ENCODE results near the gene RAB3IP.

RAB3IP gene

DNA sequence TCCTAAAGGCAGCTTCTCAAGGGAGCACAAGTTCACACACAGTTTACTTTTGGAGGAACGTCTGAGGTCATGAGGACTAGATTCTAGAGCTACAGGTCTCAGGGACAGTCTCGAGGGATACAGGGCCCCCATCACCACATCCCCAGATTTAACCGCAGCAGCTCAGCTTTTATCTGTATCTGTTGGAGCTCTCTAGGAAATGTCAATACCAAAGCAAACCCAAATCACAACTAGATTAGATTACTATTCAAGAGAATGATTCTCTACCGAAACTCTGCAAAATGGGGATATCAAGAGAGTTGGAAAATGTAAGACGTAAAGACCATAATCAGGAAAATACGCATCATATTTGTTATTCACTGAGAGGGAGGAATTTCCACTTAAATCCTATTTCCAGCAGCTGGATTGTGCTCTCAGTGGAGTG, 82.4 kb downstream of the RAB3IP start:
- in situ Hi-C loops (cut with MboI; ENCODE audit: low sequenced_read_pairs, unreplicated experiment) = no loop called here
- DNase-seq (ENCODE audit: low spot score) = no peak
- TF ChIP-seq, protein P1, sequence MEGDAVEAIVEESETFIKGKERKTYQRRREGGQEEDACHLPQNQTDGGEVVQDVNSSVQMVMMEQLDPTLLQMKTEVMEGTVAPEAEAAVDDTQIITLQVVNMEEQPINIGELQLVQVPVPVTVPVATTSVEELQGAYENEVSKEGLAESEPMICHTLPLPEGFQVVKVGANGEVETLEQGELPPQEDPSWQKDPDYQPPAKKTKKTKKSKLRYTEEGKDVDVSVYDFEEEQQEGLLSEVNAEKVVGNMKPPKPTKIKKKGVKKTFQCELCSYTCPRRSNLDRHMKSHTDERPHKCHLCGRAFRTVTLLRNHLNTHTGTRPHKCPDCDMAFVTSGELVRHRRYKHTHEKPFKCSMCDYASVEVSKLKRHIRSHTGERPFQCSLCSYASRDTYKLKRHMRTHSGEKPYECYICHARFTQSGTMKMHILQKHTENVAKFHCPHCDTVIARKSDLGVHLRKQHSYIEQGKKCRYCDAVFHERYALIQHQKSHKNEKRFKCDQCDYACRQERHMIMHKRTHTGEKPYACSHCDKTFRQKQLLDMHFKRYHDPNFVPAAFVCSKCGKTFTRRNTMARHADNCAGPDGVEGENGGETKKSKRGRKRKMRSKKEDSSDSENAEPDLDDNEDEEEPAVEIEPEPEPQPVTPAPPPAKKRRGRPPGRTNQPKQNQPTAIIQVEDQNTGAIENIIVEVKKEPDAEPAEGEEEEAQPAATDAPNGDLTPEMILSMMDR (IDR thresholded peaks at IDR 0.05; ENCODE audit: borderline replicate concordance, control extremely low read depth, extremely low read depth, insufficient read depth, missing control alignments) = no peak

DNA sequence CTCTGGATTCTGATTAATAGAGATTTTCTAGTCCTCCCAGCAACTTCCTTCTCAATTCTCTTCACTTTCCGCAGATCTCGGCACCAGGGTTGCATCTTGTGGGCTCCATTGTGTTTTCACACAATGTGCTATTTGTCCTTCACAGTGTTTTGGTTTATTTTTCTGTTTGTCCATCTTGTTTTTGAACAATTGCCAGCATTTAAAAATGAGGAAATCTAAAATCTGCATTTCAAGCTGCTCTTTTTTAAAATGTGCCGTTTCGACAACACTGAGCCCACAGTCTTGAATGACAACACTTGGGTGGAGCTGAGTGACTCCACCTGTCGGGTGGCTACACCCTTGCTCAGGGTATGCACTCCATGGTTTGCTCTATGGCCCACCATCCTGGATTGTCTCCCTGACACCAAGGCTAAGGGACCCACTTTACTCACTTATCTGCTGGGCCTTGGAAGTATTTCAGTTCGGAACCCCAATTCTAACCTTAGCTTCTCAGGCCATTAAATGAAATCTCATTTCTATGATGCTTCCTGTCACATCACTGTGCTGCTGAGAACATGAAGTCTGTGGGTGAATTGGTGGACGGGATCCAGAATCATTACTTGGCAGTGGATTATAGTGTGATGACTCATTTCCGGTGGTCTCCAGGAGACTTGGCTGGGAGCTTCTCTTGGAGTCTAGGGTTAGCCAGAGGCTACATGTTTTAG, 82.9 kb downstream of the RAB3IP start:
- no peak for DNase-seq (ENCODE audit: low spot score)
- TF ChIP-seq, protein P1 (IDR thresholded peaks at IDR 0.05; ENCODE audit: borderline replicate concordance, control extremely low read depth, extremely low read depth, insufficient read depth, missing control alignments) = no peak
- in situ Hi-C loops (cut with MboI; ENCODE audit: low sequenced_read_pairs, unreplicated experiment) = no loop called here

DNA sequence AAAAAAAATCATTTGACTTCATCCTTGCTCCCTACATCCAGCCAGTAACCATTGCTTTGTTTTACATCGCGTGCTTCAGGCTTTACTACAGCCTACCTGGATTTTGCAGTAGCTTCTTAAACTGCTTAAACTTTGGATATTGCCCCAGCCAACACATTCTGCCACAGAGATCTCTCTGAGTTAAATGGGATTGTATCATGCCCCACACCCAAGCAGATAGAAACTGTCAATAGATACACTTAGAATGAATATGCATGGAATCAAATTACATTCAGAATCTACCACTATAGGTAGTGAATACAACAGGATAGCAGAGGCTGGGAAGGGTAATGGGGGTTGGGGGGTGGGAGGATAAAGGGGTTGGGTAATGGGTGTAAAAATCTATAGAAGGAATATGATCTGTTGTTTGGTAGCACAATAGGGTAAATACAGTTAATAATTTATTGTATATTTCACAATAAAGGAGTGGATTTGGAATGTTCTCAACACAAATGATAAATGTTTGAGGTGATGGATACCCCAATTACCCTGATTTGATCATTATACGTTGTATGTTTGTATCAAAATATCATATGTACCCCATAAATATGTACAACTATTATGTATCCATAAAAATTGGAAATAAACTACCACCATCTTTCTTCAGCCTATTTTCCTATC, 83.7 kb downstream of the RAB3IP start:
- TF ChIP-seq, protein P1 (IDR thresholded peaks at IDR 0.05; ENCODE audit: borderline replicate concordance, control extremely low read depth, extremely low read depth, insufficient read depth, missing control alignments) = no peak
- in situ Hi-C loops (cut with MboI; ENCODE audit: low sequenced_read_pairs, unreplicated experiment) = no loop called here
- DNase-seq (ENCODE audit: low spot score) = no peak

DNA sequence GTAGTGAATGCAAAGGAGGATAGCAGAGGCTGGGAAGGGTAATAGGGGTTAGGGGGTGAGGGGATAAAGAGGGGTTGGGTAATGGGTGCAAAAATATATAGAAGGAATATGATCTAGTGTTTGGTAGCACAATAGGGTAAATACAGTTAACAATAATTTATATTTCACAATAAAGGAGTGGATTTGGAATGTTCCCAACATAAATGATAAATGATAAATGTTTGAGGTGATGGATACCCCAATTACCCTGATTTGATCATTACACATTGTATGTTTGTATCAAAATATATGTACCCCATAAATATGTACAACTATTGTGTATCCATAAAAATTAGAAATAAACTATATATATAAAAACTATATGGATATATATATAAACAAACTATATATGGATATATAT, 85.4 kb downstream of the RAB3IP start:
- no peak for DNase-seq (ENCODE audit: low spot score)
- TF ChIP-seq, protein P1 (IDR thresholded peaks at IDR 0.05; ENCODE audit: borderline replicate concordance, control extremely low read depth, extremely low read depth, insufficient read depth, missing control alignments) = no peak
- in situ Hi-C loops (cut with MboI; ENCODE audit: low sequenced_read_pairs, unreplicated experiment) = no loop called here

DNA sequence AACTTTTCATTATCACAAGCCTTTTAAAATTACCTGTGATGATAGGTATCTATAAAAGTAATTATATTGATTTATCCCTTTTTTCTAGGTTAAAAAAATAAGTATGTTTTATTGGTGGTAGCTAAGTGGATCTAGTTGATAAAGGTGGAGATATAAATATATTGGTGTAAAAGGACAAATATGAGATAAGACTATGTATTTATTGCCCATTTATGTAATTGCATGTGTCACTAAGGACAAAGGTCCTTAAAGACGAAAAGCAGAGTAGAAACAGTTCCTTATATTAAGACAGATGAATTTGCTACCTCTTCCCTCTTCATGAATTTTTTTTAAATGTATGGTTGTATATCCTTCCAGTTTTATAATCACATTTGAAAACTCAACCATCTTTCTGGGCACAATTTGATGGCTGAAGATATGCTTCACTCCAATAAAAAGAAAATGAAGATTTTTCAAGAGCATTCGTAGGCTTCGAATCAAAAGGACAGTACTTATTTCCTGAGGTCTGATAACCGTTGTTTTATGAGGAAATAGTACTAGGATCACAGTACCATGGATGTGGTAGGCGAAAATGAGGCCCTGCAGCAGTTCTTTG, 86.4 kb downstream of the RAB3IP start, which contains the start of gene MYRFL:
Gene MYRFL, plus strand, starts transcription at position 262 of the 595 bp plus-strand sequence. Its CDS starts 291 bp downstream, at position 553.
- in situ Hi-C loops (cut with MboI; ENCODE audit: low sequenced_read_pairs, unreplicated experiment) = no loop called here
- TF ChIP-seq, protein P1 (IDR thresholded peaks at IDR 0.05; ENCODE audit: borderline replicate concordance, control extremely low read depth, extremely low read depth, insufficient read depth, missing control alignments) = no peak
- no peak for DNase-seq (ENCODE audit: low spot score)

DNA sequence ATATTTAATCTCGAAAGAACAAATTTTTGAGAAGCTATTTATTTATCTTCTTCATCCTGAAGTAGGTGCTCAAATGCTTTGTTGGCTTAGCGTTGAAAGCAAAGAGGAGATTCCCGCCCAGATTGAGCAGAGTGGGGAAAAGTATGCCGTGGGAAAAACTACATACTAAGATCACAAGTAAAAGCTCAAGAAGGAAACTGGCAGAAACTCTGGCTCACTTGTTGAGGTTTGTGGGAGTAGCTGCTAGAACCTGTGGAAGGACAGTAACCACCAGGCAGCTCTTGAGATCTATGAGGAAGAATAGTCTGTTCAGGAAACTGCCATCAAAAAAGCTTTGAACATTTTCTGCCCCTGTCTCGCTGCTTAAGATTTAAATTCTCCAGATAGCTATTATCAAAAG, 90.2 kb downstream of the RAB3IP start:
- in situ Hi-C loops (cut with MboI; ENCODE audit: low sequenced_read_pairs, unreplicated experiment) = no loop called here
- TF ChIP-seq, protein P1 (IDR thresholded peaks at IDR 0.05; ENCODE audit: borderline replicate concordance, control extremely low read depth, extremely low read depth, insufficient read depth, missing control alignments) = no peak
- no peak for DNase-seq (ENCODE audit: low spot score)
